Endodermal cell (in vitro differentiated cells): ENCODE data around the gene CD2BP2. TPM values are rescaled to one million over a fixed set of nuclear protein-coding genes. Genes with fewer than 3 reads are reported as not detected.
A peak's percentile ranks its signal among the peaks of the same experiment; 100 is the strongest.
"Not testable (repeated sequence)": the region's sequence is repeated elsewhere in the genome, so short reads cannot be mapped to it uniquely, and the experiment has no call there.

Experiments
- DNase-seq: peaks from one replicate; pipeline ENCODE4 v3.0.0-alpha.2; 2017
- H3K27ac ChIP-seq: 2 replicates; pipeline ENCODE4 v1.5.1; 2013; ENCODE audit warnings: mild to moderate bottlenecking, low read depth, low read length, moderate library complexity
- H3K27me3 ChIP-seq: 2 replicates; pipeline ENCODE4 v1.6.1; 2013; ENCODE audit warnings: mild to moderate bottlenecking, low read length, moderate library complexity; ENCODE audit not compliant: insufficient read depth, control insufficient read depth, poor library complexity, severe bottlenecking
- H3K36me3 ChIP-seq: 2 replicates; pipeline ENCODE4 v1.7.0; 2013; ENCODE audit warnings: mild to moderate bottlenecking, low read length, moderate library complexity; ENCODE audit not compliant: control insufficient read depth, insufficient read depth
- H3K4me1 ChIP-seq: one replicate; pipeline ENCODE4 v1.7.0; 2013; ENCODE audit warnings: low read length; ENCODE audit not compliant: control insufficient read depth, insufficient read depth
- H3K4me3 ChIP-seq: 2 replicates; pipeline ENCODE4 v1.5.1; 2013; ENCODE audit warnings: mild to moderate bottlenecking, low read length, moderate library complexity
- H3K9ac ChIP-seq: 2 replicates; pipeline ENCODE4 v1.6.1; 2013; ENCODE audit warnings: mild to moderate bottlenecking, low read length, moderate library complexity; ENCODE audit not compliant: poor library complexity, severe bottlenecking; ENCODE audit errors: extremely low read depth
- H3K9me3 ChIP-seq: 2 replicates; pipeline ENCODE4 v1.6.1; 2013; ENCODE audit warnings: mild to moderate bottlenecking, low read length, moderate library complexity; ENCODE audit not compliant: control insufficient read depth
- H3K27ac Mint-ChIP-seq: 2 replicates; pipeline ENCODE4 v1.8.0; 2020; ENCODE audit warnings: mixed read lengths
- H3K27me3 Mint-ChIP-seq: 2 replicates; pipeline ENCODE4 v1.8.0; 2021; ENCODE audit warnings: mild to moderate bottlenecking, mixed read lengths; ENCODE audit not compliant: insufficient read depth
- H3K36me3 Mint-ChIP-seq: 2 replicates; pipeline ENCODE4 v1.8.0; 2020; ENCODE audit warnings: low read depth, mixed read lengths
- H3K4me1 Mint-ChIP-seq: 2 replicates; pipeline ENCODE4 v1.8.0; 2020; ENCODE audit warnings: mixed read lengths
- H3K4me3 Mint-ChIP-seq: 2 replicates; pipeline ENCODE4 v1.8.0; 2020; ENCODE audit warnings: mild to moderate bottlenecking, moderate library complexity, mixed read lengths
- H3K9me3 Mint-ChIP-seq: 2 replicates; pipeline ENCODE4 v1.8.0; 2020; ENCODE audit warnings: mild to moderate bottlenecking, mixed read lengths
- WGBS, 2 experiments: methylation state at CpG; one replicate each; pipeline versions ENCODE4 v1.1.5 to v1.1.7; 2013; ENCODE audit warnings: missing lambda C conversion rate in 2 of 2, mixed read lengths in 1 of 2; ENCODE audit not compliant: insufficient coverage in 1 of 2, insufficient read length in 1 of 2; 5-methylcytosine and 5-hydroxymethylcytosine counted together
- total RNA-seq, 2 donors: library from RNA; stranded (reverse); fragmentation: NEBNext Ultra II Directional in 1 of 2; extraction: Animal tissue kit (Norgen Biotek cat#: 25700) in 1 of 2; gene quantifications; 2 replicates in 1 of 2; 3 replicates in 1 of 2; pipeline ENCODE4 v1.2.1, GENCODE V29; 2021
- TF ChIP-seq, protein P1 (sequence below): fragments of 200-600 bp; sonication (generic); conservative IDR thresholded peaks from 2 replicates; pipeline ENCODE4 v1.5.0; 2021; ENCODE audit warnings: antibody characterized with exemption, mild to moderate bottlenecking

CD2BP2 gene
- total RNA-seq, 2 donors from 2014 or later = 75.4 to 76.0 TPM

DNA sequence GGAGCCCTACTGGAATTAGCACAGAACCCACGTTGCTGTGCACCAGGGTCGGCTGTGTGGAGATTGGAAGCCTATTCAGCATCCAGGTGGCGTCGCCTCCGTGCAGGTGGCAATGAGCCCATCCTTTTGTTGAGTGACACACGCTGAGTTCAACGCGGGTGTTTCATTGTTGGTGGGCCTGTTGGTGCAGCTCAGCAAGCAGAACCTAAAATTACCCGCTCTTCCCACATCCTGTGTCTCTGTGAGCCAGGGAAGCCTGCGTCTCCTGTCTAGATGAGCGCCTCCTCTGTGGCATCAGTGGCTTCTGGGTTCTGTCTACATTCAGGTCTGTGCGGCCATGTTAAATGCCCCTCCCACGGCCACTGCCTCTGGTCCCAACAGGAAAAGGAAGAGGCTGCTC, 14.5 kb downstream of the CD2BP2 start:
- H3K9me3 Mint-ChIP-seq = no peaks in the 10 kb centered on the region
- H3K4me3 Mint-ChIP-seq = no peak overlapping the region
- TF ChIP-seq, protein P1, sequence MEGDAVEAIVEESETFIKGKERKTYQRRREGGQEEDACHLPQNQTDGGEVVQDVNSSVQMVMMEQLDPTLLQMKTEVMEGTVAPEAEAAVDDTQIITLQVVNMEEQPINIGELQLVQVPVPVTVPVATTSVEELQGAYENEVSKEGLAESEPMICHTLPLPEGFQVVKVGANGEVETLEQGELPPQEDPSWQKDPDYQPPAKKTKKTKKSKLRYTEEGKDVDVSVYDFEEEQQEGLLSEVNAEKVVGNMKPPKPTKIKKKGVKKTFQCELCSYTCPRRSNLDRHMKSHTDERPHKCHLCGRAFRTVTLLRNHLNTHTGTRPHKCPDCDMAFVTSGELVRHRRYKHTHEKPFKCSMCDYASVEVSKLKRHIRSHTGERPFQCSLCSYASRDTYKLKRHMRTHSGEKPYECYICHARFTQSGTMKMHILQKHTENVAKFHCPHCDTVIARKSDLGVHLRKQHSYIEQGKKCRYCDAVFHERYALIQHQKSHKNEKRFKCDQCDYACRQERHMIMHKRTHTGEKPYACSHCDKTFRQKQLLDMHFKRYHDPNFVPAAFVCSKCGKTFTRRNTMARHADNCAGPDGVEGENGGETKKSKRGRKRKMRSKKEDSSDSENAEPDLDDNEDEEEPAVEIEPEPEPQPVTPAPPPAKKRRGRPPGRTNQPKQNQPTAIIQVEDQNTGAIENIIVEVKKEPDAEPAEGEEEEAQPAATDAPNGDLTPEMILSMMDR = no peak

DNA sequence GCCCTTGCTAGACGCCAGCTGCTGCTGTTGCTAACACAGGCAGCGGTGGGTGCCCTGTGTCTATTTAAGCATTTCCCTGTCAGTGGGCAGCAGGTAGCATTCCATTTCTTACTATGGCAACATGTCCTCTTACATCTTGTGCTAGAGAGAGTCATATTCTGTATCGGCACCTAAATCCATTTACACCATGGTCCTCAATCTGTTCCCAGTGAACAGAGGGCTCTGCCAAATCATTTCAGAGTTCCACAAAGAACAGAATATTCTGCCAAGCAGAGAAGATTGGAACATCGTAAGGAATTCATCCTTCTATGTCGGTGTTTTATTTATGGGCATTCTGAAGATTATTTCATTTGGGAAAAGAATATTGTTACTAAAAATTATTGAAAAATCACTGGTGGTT, 16.4 kb downstream of the CD2BP2 start:
- not testable (repeated sequence) for H3K9me3 Mint-ChIP-seq, H3K4me3 Mint-ChIP-seq

More for the DNA sequence above, 14.5 kb downstream of the CD2BP2 start:
- H3K4me1 Mint-ChIP-seq = peaks cover 6% of the 10 kb centered on the region
- DNase-seq = no peak
- Histone ChIP-seq H3K36me3 (no peaks in the 10 kb centered on the region), H3K27me3 (no peaks in the 10 kb centered on the region), H3K4me3 (no peak overlapping the region), H3K27ac (no peak overlapping the region), H3K9me3 (no peaks in the 10 kb centered on the region), H3K9ac (no peak overlapping the region), H3K4me1 (no peaks in the 10 kb centered on the region)
- 94 to 98% methylated on average over 13 of the region's 13 CpGs for whole genome bisulfite sequencing, 2 experiments
- H3K36me3 Mint-ChIP-seq = peaks cover 2% of the 10 kb centered on the region
- no peaks in the 10 kb centered on the region for H3K27me3 Mint-ChIP-seq
- H3K27ac Mint-ChIP-seq = no peak overlapping the region

DNA sequence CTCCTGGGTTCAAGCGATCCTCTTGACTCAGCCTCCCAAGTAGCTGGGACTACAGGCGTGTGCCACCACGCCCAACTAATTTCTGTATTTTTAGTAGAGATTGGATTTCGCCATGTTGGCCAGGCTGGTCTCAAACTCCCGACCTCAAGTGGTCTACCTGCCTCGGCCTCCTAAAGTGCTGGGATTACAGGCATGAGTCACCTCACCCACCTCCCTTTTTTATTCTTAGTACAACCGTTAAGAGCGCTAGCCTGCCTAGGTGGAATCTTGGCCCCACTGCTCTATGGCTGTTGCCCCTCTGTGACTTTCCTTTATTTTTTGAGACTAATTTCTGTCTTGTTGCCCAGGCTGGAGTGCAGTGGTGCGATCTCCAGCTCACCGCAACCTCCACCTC, 17.1 kb downstream of the CD2BP2 start:
- not testable (repeated sequence) for H3K9me3 ChIP-seq, H3K4me3 ChIP-seq, H3K4me3 Mint-ChIP-seq, DNase-seq, H3K36me3 Mint-ChIP-seq, H3K9me3 Mint-ChIP-seq, H3K4me1 ChIP-seq, H3K27me3 ChIP-seq, H3K36me3 ChIP-seq, H3K4me1 Mint-ChIP-seq, H3K27ac Mint-ChIP-seq, H3K27ac ChIP-seq, H3K9ac ChIP-seq, H3K27me3 Mint-ChIP-seq
- WGBS, 2 experiments = 91 to 94% methylated on average over 7 to 8 of the region's 10 CpGs

More for the DNA sequence above, 16.4 kb downstream of the CD2BP2 start:
- H3K27me3 Mint-ChIP-seq, H3K4me1 ChIP-seq, H3K9ac ChIP-seq, H3K9me3 ChIP-seq, H3K4me3 ChIP-seq, H3K4me1 Mint-ChIP-seq, H3K27ac ChIP-seq, H3K27me3 ChIP-seq, H3K36me3 ChIP-seq, DNase-seq, H3K27ac Mint-ChIP-seq, H3K36me3 Mint-ChIP-seq: not testable (repeated sequence)
- 90 to 100% methylated on average over 2 to 3 of the region's 5 CpGs for WGBS, 2 experiments

DNA sequence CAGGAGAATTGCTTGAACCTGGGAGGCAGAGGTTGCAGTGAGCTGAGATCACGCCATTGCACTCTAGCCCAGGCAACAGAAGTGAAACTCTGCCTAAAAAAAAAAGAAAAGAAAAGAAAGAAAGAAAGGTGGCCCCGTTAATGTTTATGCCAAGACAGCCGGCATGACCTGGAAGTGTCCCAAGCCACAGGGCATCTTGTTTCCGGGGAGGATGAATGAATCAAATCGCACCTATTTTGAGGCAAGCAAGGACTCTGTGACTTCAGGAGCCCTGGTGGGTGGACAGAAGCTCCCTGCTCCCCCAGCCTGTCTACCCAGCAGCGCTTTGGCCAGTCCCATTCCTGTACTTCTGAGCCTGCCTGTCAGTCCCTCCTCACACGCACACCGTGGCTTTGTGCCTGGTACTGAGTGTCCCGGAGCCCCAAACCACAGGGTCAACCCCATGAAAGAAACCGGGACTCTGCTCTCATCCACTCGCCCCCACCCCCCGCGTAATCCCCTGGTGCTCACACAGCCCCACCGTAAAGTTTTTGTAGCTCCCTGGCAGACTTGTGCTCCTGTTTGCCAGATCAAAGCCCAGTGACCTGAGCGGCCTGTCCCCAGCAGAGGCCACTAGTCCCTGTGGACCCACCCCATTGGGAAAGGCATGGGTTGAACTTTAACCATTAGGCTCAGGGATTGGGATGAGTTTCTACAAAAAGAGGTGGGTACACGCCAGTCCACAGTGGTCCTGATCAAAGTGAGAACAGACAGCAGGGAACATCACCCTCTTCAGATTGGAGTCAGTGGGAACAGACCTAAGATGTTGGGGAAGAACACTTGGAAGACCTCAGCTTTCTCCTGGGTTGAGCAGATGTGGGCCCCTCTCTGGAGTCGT, 19.3 kb downstream of the CD2BP2 start:
- no peaks in the 10 kb centered on the region for H3K4me1 ChIP-seq
- no peaks in the 10 kb centered on the region for H3K36me3 ChIP-seq
- Mint-ChIP-seq H3K36me3 (peaks cover 2% of the 10 kb centered on the region), H3K4me1 (peaks cover 11% of the 10 kb centered on the region), H3K27me3 (peaks cover 1% of the 10 kb centered on the region), H3K4me3 (peak overlapping the region; percentile 87), H3K27ac (no peak overlapping the region), H3K9me3 (no peaks in the 10 kb centered on the region)
- H3K27me3 ChIP-seq = no peaks in the 10 kb centered on the region
- H3K27ac ChIP-seq = no peak overlapping the region
- DNase-seq = peak; percentile 52
- TF ChIP-seq, protein P1 = no peak
- WGBS, 2 experiments = 76 to 80% methylated on average over 14 to 17 of the region's 17 CpGs
- H3K9me3 ChIP-seq = no peaks in the 10 kb centered on the region
- H3K4me3 ChIP-seq = peak overlapping the region; percentile 7
- H3K9ac ChIP-seq = no peak overlapping the region

DNA sequence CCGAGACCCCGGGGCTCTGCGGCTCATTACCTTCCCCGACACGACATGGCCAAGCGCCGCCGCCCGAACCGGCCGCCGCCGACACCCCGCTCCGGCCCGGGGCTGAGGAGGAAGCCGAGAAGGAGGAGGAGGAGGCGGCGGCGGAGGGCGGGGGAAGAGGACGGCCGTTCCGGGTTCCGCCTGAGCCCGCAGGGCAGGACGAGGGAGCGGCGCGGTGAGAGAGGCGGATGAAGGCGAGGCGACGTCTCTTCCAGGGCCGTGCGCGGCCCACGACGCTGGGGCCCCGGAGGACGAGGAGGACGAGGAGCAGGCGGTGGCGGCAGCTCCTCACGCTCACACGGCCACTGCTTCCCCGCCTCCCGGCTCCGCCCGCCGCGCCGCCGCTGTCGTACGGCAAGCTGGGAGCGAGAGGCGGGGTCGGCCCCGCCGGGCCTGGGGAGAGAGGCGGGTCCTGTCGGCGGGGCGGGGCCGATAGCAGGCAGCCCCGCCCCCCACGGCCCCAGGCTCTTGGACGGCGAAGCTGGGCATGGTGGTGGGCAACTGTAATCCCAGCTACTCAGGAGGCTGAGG, 20.0 kb downstream of the CD2BP2 start:
- DNase-seq = peak; percentile 92
- H3K36me3 Mint-ChIP-seq, H3K27me3 Mint-ChIP-seq, H3K27ac Mint-ChIP-seq, H3K4me1 ChIP-seq, H3K4me3 ChIP-seq, H3K9me3 Mint-ChIP-seq, H3K9me3 ChIP-seq, H3K27me3 ChIP-seq, H3K36me3 ChIP-seq: not testable (repeated sequence)
- 0% methylated on average over 19 to 69 of the region's 70 CpGs for WGBS, 2 experiments
- Mint-ChIP-seq H3K4me3 (peak overlapping the region; percentile 87), H3K4me1 (peaks cover 11% of the 10 kb centered on the region)
- H3K27ac ChIP-seq = peak overlapping the region; percentile 78
- H3K9ac ChIP-seq = peak overlapping the region; percentile 47
